HEK293 (cell line): Measurements from ENCODE around the gene ZNF768.

ENCODE experiments used
- CTCF ChIA-PET: fragments of 350-600 bp; formaldehyde crosslinking; extraction: SDS; loops from one replicate; lab custom pipeline; 2021; ENCODE audit warnings: antibody characterized with exemption; lab: Yijun Ruan, JAX
- POLR2A ChIA-PET: fragments of 300-600 bp; formaldehyde crosslinking; extraction: SDS; loops from one replicate; lab custom pipeline; 2020; ENCODE audit warnings: antibody characterized with exemption, inconsistent platforms; lab: Yijun Ruan, JAX
- H3K27ac ChIP-seq: fragments of 200-500 bp; sonication (Bioruptor generic); 2 replicates; pipeline ENCODE4 v1.5.1; 2014; ENCODE audit warnings: low read depth, low read length, control low read depth, inconsistent platforms; ENCODE audit errors: extremely low read depth
- H3K36me3 ChIP-seq, 2 experiments: fragments of 200-500 bp in 1 of 2; sonication (Bioruptor generic) in 1 of 2; 1 replicate in 1 of 2; 2 replicates in 1 of 2; pipeline ENCODE4 v1.5.1; 2014 to 2017; ENCODE audit warnings: inconsistent platforms in 2 of 2, low read length in 2 of 2; ENCODE audit not compliant: control insufficient read depth in 2 of 2, insufficient read depth in 1 of 2
- H3K4me1 ChIP-seq: fragments of 200-500 bp; sonication (Bioruptor generic); 2 replicates; pipeline ENCODE4 v1.5.1; 2014; ENCODE audit warnings: mild to moderate bottlenecking, low read length, inconsistent platforms; ENCODE audit not compliant: control insufficient read depth, insufficient read depth
- H3K4me3 ChIP-seq: 2 replicates; pipeline ENCODE4 v1.5.1; 2011; ENCODE audit warnings: low read depth, mild to moderate bottlenecking, control low read depth, low read length, moderate library complexity
- H3K9me3 ChIP-seq: fragments of 200-500 bp; sonication (Bioruptor generic); 2 replicates; pipeline ENCODE4 v1.5.1; 2014; ENCODE audit warnings: low read depth, low read length, inconsistent platforms; ENCODE audit not compliant: control insufficient read depth, insufficient read depth
- BCL6B ChIP-seq: fragments of 450-650 bp; formaldehyde crosslinking; IDR thresholded peaks from 2 replicates; pipeline ENCODE4 v1.5.1; 2017; ENCODE audit warnings: missing biosample characterization, missing genetic modification characterization
- GLIS2 ChIP-seq: fragments of 450-650 bp; formaldehyde crosslinking; IDR thresholded peaks from 2 replicates; pipeline ENCODE4 v1.5.1; 2016; ENCODE audit warnings: missing biosample characterization, missing genetic modification characterization
- RBAK ChIP-seq: fragments of 450-650 bp; formaldehyde crosslinking; IDR thresholded peaks from 2 replicates; pipeline ENCODE4 v1.5.1; 2016; ENCODE audit warnings: missing biosample characterization, missing genetic modification characterization
- SP2 ChIP-seq: fragments of 450-650 bp; formaldehyde crosslinking; IDR thresholded peaks from 2 replicates; pipeline ENCODE4 v1.5.1; 2016; ENCODE audit warnings: missing biosample characterization, missing genetic modification characterization
- ZBTB8A ChIP-seq: fragments of 450-650 bp; formaldehyde crosslinking; IDR thresholded peaks from 2 replicates; pipeline ENCODE4 v1.5.1; 2016; ENCODE audit warnings: missing biosample characterization, missing genetic modification characterization
- ZNF133 ChIP-seq: fragments of 450-650 bp; formaldehyde crosslinking; IDR thresholded peaks from 2 replicates; pipeline ENCODE4 v1.5.1; 2016; ENCODE audit warnings: missing biosample characterization, missing genetic modification characterization
- ZNF175 ChIP-seq: fragments of 450-650 bp; formaldehyde crosslinking; IDR thresholded peaks from 2 replicates; pipeline ENCODE4 v1.5.1; 2016; ENCODE audit warnings: missing biosample characterization, missing genetic modification characterization
- ZNF2 ChIP-seq: fragments of 450-650 bp; formaldehyde crosslinking; IDR thresholded peaks from 2 replicates; pipeline ENCODE4 v1.5.1; 2016; ENCODE audit warnings: missing biosample characterization, missing genetic modification characterization
- ZNF202 ChIP-seq: fragments of 450-650 bp; formaldehyde crosslinking; IDR thresholded peaks from 2 replicates; pipeline ENCODE4 v1.5.1; 2016; ENCODE audit warnings: missing biosample characterization, missing genetic modification characterization, borderline replicate concordance
- ZNF23 ChIP-seq: fragments of 450-650 bp; formaldehyde crosslinking; IDR thresholded peaks from 2 replicates; pipeline ENCODE4 v1.5.1; 2016; ENCODE audit warnings: missing biosample characterization, missing genetic modification characterization, borderline replicate concordance
- ZNF501 ChIP-seq: fragments of 450-650 bp; formaldehyde crosslinking; IDR thresholded peaks from 2 replicates; pipeline ENCODE4 v1.5.1; 2016; ENCODE audit warnings: missing biosample characterization, missing genetic modification characterization
- ZNF558 ChIP-seq: fragments of 450-650 bp; formaldehyde crosslinking; IDR thresholded peaks from 2 replicates; pipeline ENCODE4 v1.5.1; 2016; ENCODE audit warnings: missing biosample characterization, missing genetic modification characterization
- ZNF624 ChIP-seq: fragments of 450-650 bp; formaldehyde crosslinking; IDR thresholded peaks from 2 replicates; pipeline ENCODE4 v1.5.1; 2017; ENCODE audit warnings: missing biosample characterization, missing genetic modification characterization
- ZNF654 ChIP-seq: fragments of 450-650 bp; formaldehyde crosslinking; IDR thresholded peaks from 2 replicates; pipeline ENCODE4 v1.5.1; 2016; ENCODE audit warnings: low read depth, missing biosample characterization, missing genetic modification characterization
- ZNF701 ChIP-seq: fragments of 450-650 bp; formaldehyde crosslinking; IDR thresholded peaks from 2 replicates; pipeline ENCODE4 v1.5.1; 2016; ENCODE audit warnings: missing biosample characterization, missing genetic modification characterization
- ZNF704 ChIP-seq: fragments of 450-650 bp; formaldehyde crosslinking; IDR thresholded peaks from 2 replicates; pipeline ENCODE4 v1.5.1; 2016; ENCODE audit warnings: missing biosample characterization, missing genetic modification characterization
- TF ChIP-seq, protein P1 (sequence below): fragments of 450-650 bp; formaldehyde crosslinking; IDR thresholded peaks from 2 replicates; pipeline ENCODE4 v1.5.1; 2017; ENCODE audit warnings: missing biosample characterization, mild to moderate bottlenecking, missing genetic modification characterization, moderate library complexity

The ZNF768 gene

GRCh38 chr16:30532285-30533145 is 6.1 kb upstream of the ZNF768 start:
- peaks cover 6 to 30% of the 10 kb centered on the region in 2 experiments; a peak in 2 of 3 replicates for H3K36me3 ChIP-seq
- no peak overlapping the region for H3K4me3 ChIP-seq
- H3K27ac ChIP-seq: no peak overlapping the region
- CTCF ChIA-PET: interaction anchor here (0.7 kb wide), 1 partner anchor 149 kb away, joined by 3 read pairs; no protein-coding TSS in a partner anchor
- H3K9me3 ChIP-seq: no peaks in the 10 kb centered on the region
- TF ChIP-seq ZBTB8A (tag by site-specific recombination): no peak
- TF ChIP-seq, protein P1, sequence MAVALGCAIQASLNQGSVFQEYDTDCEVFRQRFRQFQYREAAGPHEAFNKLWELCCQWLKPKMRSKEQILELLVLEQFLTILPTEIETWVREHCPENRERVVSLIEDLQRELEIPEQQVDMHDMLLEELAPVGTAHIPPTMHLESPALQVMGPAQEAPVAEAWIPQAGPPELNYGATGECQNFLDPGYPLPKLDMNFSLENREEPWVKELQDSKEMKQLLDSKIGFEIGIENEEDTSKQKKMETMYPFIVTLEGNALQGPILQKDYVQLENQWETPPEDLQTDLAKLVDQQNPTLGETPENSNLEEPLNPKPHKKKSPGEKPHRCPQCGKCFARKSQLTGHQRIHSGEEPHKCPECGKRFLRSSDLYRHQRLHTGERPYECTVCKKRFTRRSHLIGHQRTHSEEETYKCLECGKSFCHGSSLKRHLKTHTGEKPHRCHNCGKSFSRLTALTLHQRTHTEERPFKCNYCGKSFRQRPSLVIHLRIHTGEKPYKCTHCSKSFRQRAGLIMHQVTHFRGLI (tag by site-specific recombination): no peak
- no peak for TF ChIP-seq SP2
- TF ChIP-seq ZNF133 (tag by site-specific recombination): no peak
- TF ChIP-seq ZNF23 (tag by site-specific recombination): no peak
- no peak for TF ChIP-seq ZNF701 (tag by site-specific recombination)
- TF ChIP-seq GLIS2 (tag by site-specific recombination): no peak
- TF ChIP-seq, all 188 proteins: peak for 0
- peaks cover 7% of the 10 kb centered on the region; the same call in 1 of the 2 replicates for H3K4me1 ChIP-seq
- POLR2A ChIA-PET: interaction anchor here (0.6 kb wide), 1 partner anchor 10 kb away, joined by 5 read pairs; no protein-coding TSS in a partner anchor

GRCh38 chr16:30530163-30531037 is 4.0 kb upstream of the ZNF768 start:
- Histone ChIP-seq H3K4me1 (peaks cover 7% of the 10 kb centered on the region; the same call in 1 of the 2 replicates), H3K36me3 (peaks cover 6 to 30% of the 10 kb centered on the region in 2 experiments; a peak in 2 of 3 replicates), H3K9me3 (no peaks in the 10 kb centered on the region), H3K27ac (no peak overlapping the region), H3K4me3 (no peak overlapping the region)
- ChIA-PET CTCF (interaction anchor here (0.6 to 1.9 kb wide), 2 partner anchors 100 to 101 kb away, joined by 3 to 6 read pairs; partner anchors contain the start of gene DCTPP1), POLR2A (interaction anchor here (0.6 to 3.2 kb wide), 5 partner anchors 11 to 162 kb away, joined by 3 to 17 read pairs (median 6); partner anchors contain the start of genes DCTPP1 and ZNF764)
- no peak for TF ChIP-seq ZNF501 (tag by site-specific recombination)
- TF ChIP-seq ZNF202 (tag by site-specific recombination): no peak
- TF ChIP-seq ZNF175 (tag by site-specific recombination): no peak
- no peak for TF ChIP-seq ZNF654
- TF ChIP-seq ZNF558 (tag by site-specific recombination): no peak
- no peak for TF ChIP-seq ZNF704 (tag by site-specific recombination)
- TF ChIP-seq BCL6B (tag by site-specific recombination): no peak
- no peak for TF ChIP-seq ZNF624
- TF ChIP-seq ZBTB8A (tag by site-specific recombination): no peak
- TF ChIP-seq ZNF2 (tag by site-specific recombination): no peak
- TF ChIP-seq ZNF701 (tag by site-specific recombination): no peak
- TF ChIP-seq RBAK (tag by site-specific recombination): no peak
